OCI-LY3 (cell line): Measurements from ENCODE around the gene CTTN.
"Not testable (repeated sequence)": the region's sequence is repeated elsewhere in the genome, so short reads cannot be mapped to it uniquely, and the experiment has no call there.

Experiments
- H2AFZ ChIP-seq: fragments of 200-600, 300-600 bp; shearing (Covaris generic); 2 replicates; pipeline ENCODE4 v1.6.0; 2014; ENCODE audit warnings: antibody characterized with exemption, low read depth, low read length
- H3K27ac ChIP-seq: fragments of 200-600, 300-600 bp; sonication (generic); 2 replicates; pipeline ENCODE4 v1.5.1; 2014; ENCODE audit warnings: mild to moderate bottlenecking, low read length, moderate library complexity, mixed read lengths
- H3K27me3 ChIP-seq: fragments of 200-600, 300-600 bp; sonication (generic); 2 replicates; pipeline ENCODE4 v1.6.1; 2014; ENCODE audit warnings: low read depth, low read length, mixed read lengths
- H3K36me3 ChIP-seq: fragments of 200-600, 300-600 bp; sonication (generic); replicated peaks from 2 replicates; pipeline ENCODE3; 2014; ENCODE audit warnings: low read depth, low read length, mixed read lengths
- H3K4me1 ChIP-seq: fragments of 300-600, 200-600 bp; sonication (generic); 2 replicates; pipeline ENCODE4 v1.6.1; 2014; ENCODE audit warnings: low read length, mixed read lengths
- H3K4me2 ChIP-seq: fragments of 200-600, 300-600 bp; sonication (generic); 2 replicates; pipeline ENCODE4 v1.6.1; 2014; ENCODE audit warnings: low read length, mixed read lengths
- H3K4me3 ChIP-seq: fragments of 300-600, 200-600 bp; sonication (generic); 2 replicates; pipeline ENCODE4 v1.5.1; 2014; ENCODE audit warnings: antibody characterized with exemption, mild to moderate bottlenecking, low read length, moderate library complexity
- H3K79me2 ChIP-seq: fragments of 300-600, 200-600 bp; shearing (Covaris generic); 2 replicates; pipeline ENCODE4 v1.6.1; 2014; ENCODE audit warnings: mild to moderate bottlenecking, low read length, mixed read lengths
- H3K9ac ChIP-seq: fragments of 300-600, 200-600 bp; shearing (Covaris generic); 2 replicates; pipeline ENCODE4 v1.6.0; 2014; ENCODE audit warnings: mild to moderate bottlenecking, low read length, moderate library complexity
- H3K9me3 ChIP-seq: fragments of 200-600, 300-600 bp; shearing (Covaris generic); 2 replicates; pipeline ENCODE4 v1.6.1; 2014; ENCODE audit warnings: low read length, mixed read lengths; ENCODE audit not compliant: insufficient read depth
- H4K20me1 ChIP-seq: fragments of 200-600, 300-600 bp; sonication (generic); 2 replicates; pipeline ENCODE4 v1.6.1; 2016; ENCODE audit warnings: low read length, mixed read lengths; ENCODE audit not compliant: insufficient read depth
- CTCF ChIP-seq: fragments of 200-600, 300-600 bp; sonication (generic); IDR thresholded peaks from 2 replicates; pipeline ENCODE4 v1.5.1; 2014; ENCODE audit warnings: antibody characterized with exemption, low read length, low read depth
- EZH2phosphoT487 ChIP-seq: fragments of 200-600 bp; shearing (Covaris generic); IDR thresholded peaks from 2 replicates; pipeline ENCODE4 v1.6.1; 2018; ENCODE audit warnings: antibody characterized with exemption, mixed run types, low read depth

CTTN gene

GRCh38 chr11:70445605-70446004 lies 47.3 kb downstream of the CTTN start:
- Histone ChIP-seq H3K4me2 (no peak overlapping the region), H3K9me3 (peaks cover 12% of the 10 kb centered on the region; the same call in 1 of the 2 replicates), H3K27me3 (no peaks in the 10 kb centered on the region), H3K36me3 (peaks cover 19% of the 10 kb centered on the region), H3K79me2 (no peaks in the 10 kb centered on the region), H3K4me3 (no peak overlapping the region), H3K4me1 (peaks cover 32% of the 10 kb centered on the region), H3K9ac (no peak overlapping the region), H4K20me1 (no peaks in the 10 kb centered on the region), H2AFZ (no peak overlapping the region), H3K27ac (no peak overlapping the region)
- no peak for TF ChIP-seq EZH2phosphoT487
- TF ChIP-seq CTCF: no peak

- H3K79me2 ChIP-seq: no peaks in the 10 kb centered on the region
- H3K4me1 ChIP-seq: peaks cover 23% of the 10 kb centered on the region
- H3K4me3 ChIP-seq: no peak overlapping the region
- H3K36me3 ChIP-seq: peaks cover 19% of the 10 kb centered on the region
- H2AFZ ChIP-seq: no peak overlapping the region
- H3K27ac ChIP-seq: peak overlapping the region; percentile 68
- H4K20me1 ChIP-seq: no peaks in the 10 kb centered on the region
- H3K4me2 ChIP-seq: no peak overlapping the region
- H3K27me3 ChIP-seq: no peaks in the 10 kb centered on the region
- peaks cover 12% of the 10 kb centered on the region; the same call in 1 of the 2 replicates for H3K9me3 ChIP-seq
- H3K9ac ChIP-seq: no peak overlapping the region
- TF ChIP-seq CTCF: peak; percentile 73
- no peak for TF ChIP-seq EZH2phosphoT487
These were observed 50.7 kb downstream of the CTTN start for GRCh38 chr11:70448983-70449567.

- peaks cover 47% of the 10 kb centered on the region for H3K4me1 ChIP-seq
- H3K36me3 ChIP-seq: peaks cover 2% of the 10 kb centered on the region
- peak overlapping the region; percentile 53 for H3K9ac ChIP-seq
- no peaks in the 10 kb centered on the region for H3K27me3 ChIP-seq
- peak overlapping the region; percentile 61 for H3K4me2 ChIP-seq
- no peaks in the 10 kb centered on the region for H4K20me1 ChIP-seq
- peaks cover 4% of the 10 kb centered on the region; the same call in 1 of the 2 replicates for H3K9me3 ChIP-seq
- no peak for TF ChIP-seq CTCF
- TF ChIP-seq EZH2phosphoT487: no peak
- H2AFZ ChIP-seq: peak overlapping the region; percentile 73
- peak overlapping the region; percentile 87 for H3K27ac ChIP-seq
- peak overlapping the region; percentile 46 for H3K4me3 ChIP-seq
- no peaks in the 10 kb centered on the region for H3K79me2 ChIP-seq
These were observed 56.0 kb downstream of the CTTN start for GRCh38 chr11:70454197-70454767.

GRCh38 chr11:70454811-70455210 lies 56.5 kb downstream of the CTTN start:
- not testable (repeated sequence) for H4K20me1 ChIP-seq, H3K36me3 ChIP-seq, H3K79me2 ChIP-seq, H3K27me3 ChIP-seq, H3K9me3 ChIP-seq
- H3K27ac ChIP-seq: peak overlapping the region; percentile 87
- peak overlapping the region; percentile 73 for H2AFZ ChIP-seq
- peaks cover 42% of the 10 kb centered on the region for H3K4me1 ChIP-seq
- peak overlapping the region; percentile 46 for H3K4me3 ChIP-seq
- peak overlapping the region; percentile 53; the same call in 1 of the 2 replicates for H3K9ac ChIP-seq
- H3K4me2 ChIP-seq: peak overlapping the region; percentile 61
